ENCODE data around the gene HRAS. TPM values are rescaled to one million over a fixed set of nuclear protein-coding genes. Genes with fewer than 3 reads are reported as not detected.

Gene HRAS
- total RNA-seq, 2 donors from 2014 or later = 29.9 to 38.6 TPM

Other genes starting within 250 kb of the HRAS start
- gene PGGHG, start 246.4 kb downstream of the HRAS start, total RNA-seq = 100 to 1,000 TPM in 1 of 2 donors, 10 to 100 TPM in 1; 97.8 to 695 TPM
- gene IFITM5, start 236.1 kb downstream of the HRAS start, total RNA-seq = not detected
- 100 to 1,000 TPM; 385 to 785 TPM for gene IFITM2, start 227.8 kb downstream of the HRAS start, total RNA-seq
- 100 to 1,000 TPM in 1 of 2 donors, 10 to 100 TPM in 1; 91.3 to 436 TPM for gene IFITM1, start 221.5 kb downstream of the HRAS start, total RNA-seq
- 100 to 1,000 TPM in 1 of 2 donors, 10 to 100 TPM in 1; 51.8 to 139 TPM for gene IFITM3, start 214.7 kb downstream of the HRAS start, total RNA-seq
- 10 to 100 TPM in 1 of 2 donors, 1 to 10 TPM in 1; 6.6 to 13.6 TPM for gene B4GALNT4, start 166.1 kb downstream of the HRAS start, total RNA-seq
- gene PKP3, start 141.4 kb downstream of the HRAS start, total RNA-seq = under 1 TPM in 1 of 2 donors, not detected in 1; 0.12 TPM
- 10 to 100 TPM; 63.8 to 80.8 TPM for gene SIGIRR, start 120.6 kb downstream of the HRAS start, total RNA-seq
- 10 to 100 TPM; 61.2 to 69.3 TPM for gene ANO9, start 93.6 kb downstream of the HRAS start, total RNA-seq
- 10 to 100 TPM; 23.6 to 23.8 TPM for gene PTDSS2, start 85.3 kb downstream of the HRAS start, total RNA-seq
- gene RNH1, start 28.3 kb downstream of the HRAS start, total RNA-seq = 10 to 100 TPM; 90.9 to 98.0 TPM
- gene LRRC56, start 2.0 kb upstream of the HRAS start, total RNA-seq = 1 to 10 TPM; 1.7 to 2.8 TPM
- gene LMNTD2, start 25.2 kb upstream of the HRAS start, total RNA-seq = 1 to 10 TPM; 5.1 to 5.8 TPM
- 10 to 100 TPM; 13.3 to 17.5 TPM for gene RASSF7, start 25.4 kb upstream of the HRAS start, total RNA-seq
- gene PHRF1, start 40.9 kb upstream of the HRAS start, total RNA-seq = 10 to 100 TPM; 37.3 to 47.1 TPM
- 100 to 1,000 TPM in 1 of 2 donors, 10 to 100 TPM in 1; 25.3 to 104 TPM for gene IRF7, start 80.4 kb upstream of the HRAS start, total RNA-seq
- not detected for gene CDHR5, start 89.4 kb upstream of the HRAS start, total RNA-seq
- not detected for gene SCT, start 91.6 kb upstream of the HRAS start, total RNA-seq
- 1 to 10 TPM in 1 of 2 donors, under 1 TPM in 1; 0.60 to 5.6 TPM for gene DRD4, start 101.7 kb upstream of the HRAS start, total RNA-seq
- gene DEAF1, start 159.6 kb upstream of the HRAS start, total RNA-seq = 10 to 100 TPM; 50.9 to 63.5 TPM
- gene TMEM80, start 160.2 kb upstream of the HRAS start, total RNA-seq = 10 to 100 TPM in 1 of 2 donors, 1 to 10 TPM in 1; 5.2 to 11.3 TPM
- gene EPS8L2, start 170.7 kb upstream of the HRAS start, total RNA-seq = 10 to 100 TPM in 1 of 2 donors, 1 to 10 TPM in 1; 2.4 to 34.1 TPM
- 100 to 1,000 TPM; 226 to 328 TPM for gene TALDO1, start 211.9 kb upstream of the HRAS start, total RNA-seq
- gene GATD1, start 241.9 kb upstream of the HRAS start, total RNA-seq = 10 to 100 TPM; 33.1 to 60.5 TPM

Data from activated naive CD4-positive, alpha-beta T cell treated with anti-CD3 and anti-CD28 coated beads, Interleukin-2, amount 50 U/mL, for 72 hours (primary cell).